ENCODE results near the gene PNMA8B. TPM values are rescaled to one million over a fixed set of nuclear protein-coding genes. Genes with fewer than 3 reads are reported as not detected.

Gene PNMA8B
- total RNA-seq, 1 donor from 2014 or later, result 0.09 TPM

GRCh38 chr19:46453661-46454060 lies 42.0 kb downstream of the PNMA8B start:
- Mint-ChIP-seq H3K4me3 (no peak overlapping the region), H3K27me3 (ENCODE audit: insufficient read depth, low read depth) (peaks cover 7% of the 10 kb centered on the region), H3K36me3 (peaks cover 6% of the 10 kb centered on the region)

GRCh38 chr19:46452186-46452585 lies 43.5 kb downstream of the PNMA8B start:
- DNase-seq (ENCODE audit: low spot score), result no peak

More at GRCh38 chr19:46453661-46454060, 42.0 kb downstream of the PNMA8B start:
- H3F3A ChIP-seq (ENCODE audit: low read depth), result no peaks in the 10 kb centered on the region
- no peaks in the 10 kb centered on the region for H3K79me2 ChIP-seq (ENCODE audit: low read depth)
- H3K27ac ChIP-seq, result no peak overlapping the region
- TF ChIP-seq EZH2phosphoT487 (IDR thresholded peaks at IDR 0.05), result no peak
- no peak for TF ChIP-seq CTCF (IDR thresholded peaks at IDR 0.05)
- TF ChIP-seq EZH2 (IDR thresholded peaks at IDR 0.05), result no peak
- no peak overlapping the region for H3K4me2 ChIP-seq
- Mint-ChIP-seq H3K4me1 (no peaks in the 10 kb centered on the region), H3K9me3 (peaks cover 8% of the 10 kb centered on the region), H3K27ac (no peak overlapping the region)
- H2AFZ ChIP-seq (replicated peaks), result no peak overlapping the region
- no peaks in the 10 kb centered on the region for H3K9me3 ChIP-seq (ENCODE audit: low read depth)
- H3K4me1 ChIP-seq, result no peaks in the 10 kb centered on the region
- no peak overlapping the region for H3K4me3 ChIP-seq
- no peak overlapping the region for H3K9ac ChIP-seq
- no peaks in the 10 kb centered on the region for H4K20me1 ChIP-seq (ENCODE audit: low read depth)
- H3K27me3 ChIP-seq, result no peaks in the 10 kb centered on the region
- no peaks in the 10 kb centered on the region for H3K36me3 ChIP-seq
- no peak for DNase-seq (ENCODE audit: low spot score)

GRCh38 chr19:46451352-46451751 lies 44.3 kb downstream of the PNMA8B start:
- H3K4me1 Mint-ChIP-seq, result no peaks in the 10 kb centered on the region
- DNase-seq (ENCODE audit: low spot score), result no peak

More at GRCh38 chr19:46452186-46452585, 43.5 kb downstream of the PNMA8B start:
- Histone ChIP-seq H3K79me2 (ENCODE audit: low read depth) (no peaks in the 10 kb centered on the region), H3K4me3 (no peak overlapping the region), H3K4me2 (no peak overlapping the region), H4K20me1 (ENCODE audit: low read depth) (no peaks in the 10 kb centered on the region), H3K9ac (no peak overlapping the region), H3K36me3 (no peaks in the 10 kb centered on the region), H3K27me3 (no peaks in the 10 kb centered on the region), H3K9me3 (ENCODE audit: low read depth) (no peaks in the 10 kb centered on the region), H3K27ac (no peak overlapping the region), H3K4me1 (no peaks in the 10 kb centered on the region), H3F3A (ENCODE audit: low read depth) (no peaks in the 10 kb centered on the region), H2AFZ (replicated peaks) (no peak overlapping the region)
- Mint-ChIP-seq H3K27ac (no peak overlapping the region), H3K27me3 (ENCODE audit: insufficient read depth, low read depth) (peaks cover 7% of the 10 kb centered on the region), H3K36me3 (peaks cover 6% of the 10 kb centered on the region), H3K4me3 (no peak overlapping the region), H3K9me3 (peaks cover 8% of the 10 kb centered on the region), H3K4me1 (no peaks in the 10 kb centered on the region)
- TF ChIP-seq EZH2 (IDR thresholded peaks at IDR 0.05), result no peak
- no peak for TF ChIP-seq CTCF (IDR thresholded peaks at IDR 0.05)
- no peak for TF ChIP-seq EZH2phosphoT487 (IDR thresholded peaks at IDR 0.05)

More at GRCh38 chr19:46451352-46451751, 44.3 kb downstream of the PNMA8B start:
- peaks cover 6% of the 10 kb centered on the region for H3K36me3 Mint-ChIP-seq
- H3K9ac ChIP-seq, result no peak overlapping the region
- no peaks in the 10 kb centered on the region for H4K20me1 ChIP-seq (ENCODE audit: low read depth)
- no peaks in the 10 kb centered on the region for H3K27me3 ChIP-seq
- no peaks in the 10 kb centered on the region for H3K9me3 ChIP-seq (ENCODE audit: low read depth)
- TF ChIP-seq EZH2phosphoT487 (IDR thresholded peaks at IDR 0.05) (no peak), EZH2 (IDR thresholded peaks at IDR 0.05) (no peak), CTCF (IDR thresholded peaks at IDR 0.05) (no peak)
- no peaks in the 10 kb centered on the region for H3K79me2 ChIP-seq (ENCODE audit: low read depth)
- H3K9me3 Mint-ChIP-seq, result peaks cover 8% of the 10 kb centered on the region
- H3F3A ChIP-seq (ENCODE audit: low read depth), result no peaks in the 10 kb centered on the region
- H3K4me1 ChIP-seq, result no peaks in the 10 kb centered on the region
- H3K27me3 Mint-ChIP-seq (ENCODE audit: insufficient read depth, low read depth), result peaks cover 6% of the 10 kb centered on the region
- no peaks in the 10 kb centered on the region for H3K36me3 ChIP-seq
- H2AFZ ChIP-seq (replicated peaks), result no peak overlapping the region
- no peak overlapping the region for H3K4me3 Mint-ChIP-seq
- no peak overlapping the region for H3K4me3 ChIP-seq
- H3K4me2 ChIP-seq, result no peak overlapping the region
- no peak overlapping the region for H3K27ac ChIP-seq
- no peak overlapping the region for H3K27ac Mint-ChIP-seq
